GM12875 (cell line): ENCODE measurements around the gene USP48.

Source experiments
- H3K4me3 ChIP-seq: one replicate; pipeline ENCODE4 v1.5.1; 2011; ENCODE audit warnings: low read depth, low read length, control low read depth
- CTCF ChIP-seq: IDR thresholded peaks from 2 replicates; pipeline ENCODE4 v1.5.1; 2011; ENCODE audit warnings: low read depth, mild to moderate bottlenecking, control low read depth, inconsistent platforms, low read length, moderate library complexity, borderline replicate concordance; ENCODE audit not compliant: insufficient read depth

USP48 gene

DNA sequence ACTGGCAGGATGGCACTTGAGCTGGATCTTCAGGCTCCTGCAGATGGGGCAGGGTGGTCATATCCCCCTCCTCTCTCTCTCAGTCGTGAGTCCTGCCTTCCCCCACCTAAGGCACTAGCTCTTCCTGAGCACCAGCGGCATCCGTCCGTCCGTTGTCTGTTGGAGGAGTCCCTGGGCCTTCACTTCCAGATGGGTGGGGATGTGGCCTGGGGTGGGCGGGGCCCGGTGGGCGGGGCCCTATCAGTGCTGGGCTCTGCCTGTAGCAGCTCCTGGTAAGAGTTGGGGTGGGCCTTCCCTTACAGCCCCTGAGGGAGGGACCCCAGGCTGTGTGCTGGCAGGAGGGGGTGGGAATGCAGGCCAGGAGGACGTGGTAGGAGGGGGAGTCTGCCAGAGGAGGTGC, 39.4 kb upstream of the USP48 start:
- TF ChIP-seq CTCF = no peak
- H3K4me3 ChIP-seq = no peak overlapping the region

GRCh38 chr1:21821385-21822019, 38.6 kb upstream of the USP48 start:
- no peak overlapping the region for H3K4me3 ChIP-seq
- TF ChIP-seq CTCF = no peak

- TF ChIP-seq CTCF = no peak
- no peak overlapping the region for H3K4me3 ChIP-seq
Measured at GRCh38 chr1:21820597-21821232, 37.8 kb upstream of the USP48 start.

DNA sequence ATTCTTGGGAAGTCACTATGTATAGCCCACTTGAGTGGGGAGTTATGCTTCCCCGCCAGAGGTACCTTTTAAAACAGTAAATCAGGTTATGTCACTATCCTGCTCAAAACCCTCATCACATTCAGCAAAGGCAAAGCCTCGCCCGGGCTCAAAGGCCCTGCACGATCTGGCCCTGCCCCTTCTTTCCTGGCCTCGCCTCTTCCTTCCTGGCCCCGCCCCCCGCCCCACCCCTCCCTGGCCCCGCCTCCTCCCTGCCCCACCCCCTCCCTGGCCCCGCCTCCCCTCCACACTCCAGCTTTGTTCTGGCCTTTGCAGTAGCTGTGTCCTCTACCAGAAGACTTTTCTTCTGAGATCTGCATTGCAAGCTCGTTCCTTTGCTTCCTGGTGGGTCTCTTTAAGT, 35.7 kb upstream of the USP48 start:
- no peak overlapping the region for H3K4me3 ChIP-seq
- TF ChIP-seq CTCF = no peak

- no peak overlapping the region for H3K4me3 ChIP-seq
- TF ChIP-seq CTCF = no peak
Measured at GRCh38 chr1:21816602-21817302, 33.8 kb upstream of the USP48 start.

- no peak overlapping the region for H3K4me3 ChIP-seq
- TF ChIP-seq CTCF = no peak
Measured at GRCh38 chr1:21815724-21816321, 32.9 kb upstream of the USP48 start.
